OCI-LY3 (cell line): ENCODE data around the gene BCKDHB.

Experiments
- EZH2phosphoT487 ChIP-seq: fragments of 200-600 bp; shearing (Covaris generic); IDR thresholded peaks from 2 replicates; pipeline ENCODE4 v1.6.1; 2018; ENCODE audit warnings: antibody characterized with exemption, mixed run types, low read depth
- TF ChIP-seq, protein P1 (sequence below): fragments of 200-600, 300-600 bp; sonication (generic); IDR thresholded peaks from 2 replicates; pipeline ENCODE4 v1.5.1; 2014; ENCODE audit warnings: antibody characterized with exemption, low read length, low read depth

DNA sequence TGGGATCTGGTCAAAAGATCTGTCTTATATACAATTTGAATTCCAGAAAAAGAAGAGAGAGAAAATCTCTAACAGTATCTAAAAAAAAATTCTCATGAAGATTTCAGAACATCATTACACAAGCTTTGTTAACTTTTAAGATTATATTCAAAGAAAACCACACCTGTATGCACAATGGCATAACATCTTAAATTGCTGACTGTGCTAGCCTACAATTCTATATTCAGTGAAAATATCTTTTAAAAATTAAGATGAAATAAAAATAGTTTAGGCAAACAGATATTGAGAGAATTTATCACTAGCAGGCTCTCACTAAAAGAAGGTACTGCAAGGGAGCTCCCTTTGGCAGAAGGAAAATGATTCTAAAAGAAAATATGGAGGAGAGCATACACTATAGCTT is 100.3 kb downstream of the BCKDHB start:
- TF ChIP-seq, protein P1, sequence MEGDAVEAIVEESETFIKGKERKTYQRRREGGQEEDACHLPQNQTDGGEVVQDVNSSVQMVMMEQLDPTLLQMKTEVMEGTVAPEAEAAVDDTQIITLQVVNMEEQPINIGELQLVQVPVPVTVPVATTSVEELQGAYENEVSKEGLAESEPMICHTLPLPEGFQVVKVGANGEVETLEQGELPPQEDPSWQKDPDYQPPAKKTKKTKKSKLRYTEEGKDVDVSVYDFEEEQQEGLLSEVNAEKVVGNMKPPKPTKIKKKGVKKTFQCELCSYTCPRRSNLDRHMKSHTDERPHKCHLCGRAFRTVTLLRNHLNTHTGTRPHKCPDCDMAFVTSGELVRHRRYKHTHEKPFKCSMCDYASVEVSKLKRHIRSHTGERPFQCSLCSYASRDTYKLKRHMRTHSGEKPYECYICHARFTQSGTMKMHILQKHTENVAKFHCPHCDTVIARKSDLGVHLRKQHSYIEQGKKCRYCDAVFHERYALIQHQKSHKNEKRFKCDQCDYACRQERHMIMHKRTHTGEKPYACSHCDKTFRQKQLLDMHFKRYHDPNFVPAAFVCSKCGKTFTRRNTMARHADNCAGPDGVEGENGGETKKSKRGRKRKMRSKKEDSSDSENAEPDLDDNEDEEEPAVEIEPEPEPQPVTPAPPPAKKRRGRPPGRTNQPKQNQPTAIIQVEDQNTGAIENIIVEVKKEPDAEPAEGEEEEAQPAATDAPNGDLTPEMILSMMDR: no peak
- no peak for TF ChIP-seq EZH2phosphoT487
